ENCODE data around the gene BHLHE23. TPM values are rescaled to one million over a fixed set of nuclear protein-coding genes. Genes with fewer than 3 reads are reported as not detected.

BHLHE23 gene
- total RNA-seq, 1 experiment from 2014 or later = not detected

GRCh38 chr20:63009988-63010769 lies 3.4 kb upstream of the BHLHE23 start:
- Mint-ChIP-seq H3K9me3 (ENCODE audit: low read depth, unreplicated experiment) (no peaks in the 10 kb centered on the region), H3K27me3 (ENCODE audit: unreplicated experiment) (peaks cover 96% of the 10 kb centered on the region), H3K27ac (ENCODE audit: unreplicated experiment) (no peak overlapping the region), H3K36me3 (ENCODE audit: insufficient read depth, unreplicated experiment) (no peaks in the 10 kb centered on the region), H3K4me1 (ENCODE audit: low read depth, unreplicated experiment) (peaks cover 13% of the 10 kb centered on the region), H3K4me3 (ENCODE audit: low read depth, unreplicated experiment) (no peak overlapping the region)
- TF ChIP-seq CTCF (IDR thresholded peaks at IDR 0.05; ENCODE audit: unreplicated experiment) = no peak
- DNase-seq = no peak
- CTCF ChIA-PET = interaction anchor here (0.7 to 1.8 kb wide), 4 partner anchors 37 to 188 kb away, joined by 3 to 47 read pairs (median 6); no protein-coding TSS in a partner anchor
- intact Hi-C loops (cut with micrococcal nuclease; ENCODE audit: unreplicated experiment) = loop anchor here (1.0 to 2.0 kb wide), 2 partner anchors 38 to 137 kb away; no protein-coding TSS in a partner anchor
- no TSS peak for BruUV-seq (replicated peaks)

DNA sequence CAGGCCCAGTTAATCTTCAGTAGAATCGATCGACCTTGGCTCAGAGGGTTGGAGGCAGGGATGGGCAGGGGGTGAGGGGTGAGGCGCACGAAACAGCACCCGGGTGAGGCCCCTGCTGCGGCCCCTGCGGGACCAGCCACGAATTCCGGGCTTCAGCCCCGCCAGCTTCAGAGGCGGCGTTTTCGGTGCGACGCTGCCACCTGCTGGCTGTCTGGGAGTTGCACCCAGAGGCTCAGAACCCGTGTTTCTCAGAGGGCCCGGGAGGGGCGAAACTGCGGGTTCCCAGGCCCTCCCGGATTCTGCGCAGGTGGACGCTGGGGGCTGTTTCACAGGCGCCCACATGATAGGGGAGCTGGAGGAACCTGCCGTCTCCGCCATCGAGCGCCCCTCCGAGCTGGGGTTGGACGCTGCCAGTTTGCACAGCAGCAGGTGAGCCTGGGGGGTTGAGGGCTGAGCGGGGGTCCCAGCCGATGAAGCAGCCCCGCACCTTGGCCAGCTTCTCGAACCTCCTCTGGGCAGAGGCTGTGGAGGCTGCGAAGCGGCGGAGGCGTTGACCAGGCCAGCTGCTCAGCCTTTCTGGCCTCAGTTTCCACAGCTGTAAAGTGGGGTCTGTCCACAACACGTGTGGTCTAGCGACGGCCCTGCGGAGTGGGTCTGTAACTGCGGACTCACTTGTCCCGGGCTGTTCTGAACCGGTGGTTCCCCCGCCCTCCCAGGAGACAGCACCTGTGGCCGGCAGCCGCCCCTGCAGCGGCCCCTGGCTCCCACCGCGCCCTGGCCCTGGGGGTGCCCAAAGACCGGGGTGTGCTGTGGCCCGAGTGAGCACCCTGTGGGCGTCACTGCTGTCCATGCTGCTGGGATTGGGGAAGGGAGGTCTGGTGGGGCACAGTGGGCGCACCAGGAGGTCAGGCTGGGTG lies 2.5 kb upstream of the BHLHE23 start:
- H3K27ac Mint-ChIP-seq (ENCODE audit: unreplicated experiment) = no peak overlapping the region
- intact Hi-C loops (cut with micrococcal nuclease; ENCODE audit: unreplicated experiment) = loop anchor here (1.0 to 2.0 kb wide), 2 partner anchors 37 to 137 kb away; no protein-coding TSS in a partner anchor
- no TSS peak for BruUV-seq (replicated peaks)
- H3K9me3 Mint-ChIP-seq (ENCODE audit: low read depth, unreplicated experiment) = no peaks in the 10 kb centered on the region
- H3K36me3 Mint-ChIP-seq (ENCODE audit: insufficient read depth, unreplicated experiment) = no peaks in the 10 kb centered on the region
- peak overlapping the region; percentile 51 for H3K4me3 Mint-ChIP-seq (ENCODE audit: low read depth, unreplicated experiment)
- H3K4me1 Mint-ChIP-seq (ENCODE audit: low read depth, unreplicated experiment) = peaks cover 13% of the 10 kb centered on the region
- CTCF ChIA-PET = interaction anchor here (0.6 to 1.8 kb wide), 12 partner anchors 15 to 623 kb away, joined by 3 to 47 read pairs (median 4); partner anchors contain the start of gene RPS21
- DNase-seq = peak; percentile 91
- peak; percentile 97 for TF ChIP-seq CTCF (IDR thresholded peaks at IDR 0.05; ENCODE audit: unreplicated experiment)
- H3K27me3 Mint-ChIP-seq (ENCODE audit: unreplicated experiment) = peaks cover 96% of the 10 kb centered on the region

DNA sequence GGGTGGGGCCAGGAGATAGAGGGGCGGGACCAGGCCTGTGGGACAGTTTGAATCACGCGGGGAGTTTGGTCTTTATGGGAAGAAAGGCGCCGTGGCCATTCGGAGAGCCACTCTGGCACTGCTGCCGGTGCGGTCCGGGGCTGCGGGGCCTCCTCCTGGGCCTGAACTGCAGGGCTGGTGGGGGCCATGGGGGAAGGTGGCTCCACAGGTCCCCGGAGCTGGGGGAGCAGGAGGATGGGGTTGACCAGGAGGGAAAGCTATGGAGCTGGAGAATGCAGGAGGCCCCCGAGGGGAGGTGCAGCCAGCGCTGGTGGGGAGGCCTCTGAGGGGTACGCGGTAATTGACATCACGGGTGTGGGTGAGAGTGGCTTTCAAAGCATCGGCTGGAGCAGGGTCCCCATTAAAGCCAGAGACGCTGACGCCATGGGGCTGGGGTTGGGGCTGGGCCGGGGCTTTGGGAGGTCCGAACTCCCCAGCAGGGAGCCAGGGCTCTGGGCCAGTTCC lies 1.8 kb upstream of the BHLHE23 start:
- Mint-ChIP-seq H3K27ac (ENCODE audit: unreplicated experiment) (no peak overlapping the region), H3K4me1 (ENCODE audit: low read depth, unreplicated experiment) (peaks cover 13% of the 10 kb centered on the region), H3K27me3 (ENCODE audit: unreplicated experiment) (peaks cover 96% of the 10 kb centered on the region), H3K36me3 (ENCODE audit: insufficient read depth, unreplicated experiment) (no peaks in the 10 kb centered on the region), H3K9me3 (ENCODE audit: low read depth, unreplicated experiment) (no peaks in the 10 kb centered on the region), H3K4me3 (ENCODE audit: low read depth, unreplicated experiment) (peak overlapping the region; percentile 51)
- no peak for DNase-seq
- BruUV-seq (replicated peaks) = no TSS peak
- no peak for TF ChIP-seq CTCF (IDR thresholded peaks at IDR 0.05; ENCODE audit: unreplicated experiment)
- intact Hi-C loops (cut with micrococcal nuclease; ENCODE audit: unreplicated experiment) = loop anchor here (1.0 to 2.0 kb wide), 2 partner anchors 36 to 136 kb away; no protein-coding TSS in a partner anchor
- CTCF ChIA-PET = interaction anchor here (0.6 to 1.8 kb wide), 12 partner anchors 16 to 622 kb away, joined by 3 to 47 read pairs (median 4); partner anchors contain the start of gene RPS21
